SK-N-SH (cell line): Measurements from ENCODE around the gene LBR. TPM values are rescaled to one million over a fixed set of nuclear protein-coding genes. Genes with fewer than 3 reads are reported as not detected.

Source experiments
- CTCF ChIA-PET: fragments of 300-600, 350-600 bp; formaldehyde crosslinking; extraction: SDS; loops from one replicate; lab custom pipeline; 2021; lab: Yijun Ruan, JAX
- POLR2A ChIA-PET: fragments of 350-600 bp; sonication (Branson Sonifier 250); formaldehyde crosslinking; extraction: SDS; loops from one replicate; lab custom pipeline; 2020; ENCODE audit warnings: antibody characterized with exemption, inconsistent platforms; lab: Yijun Ruan, JAX
- DNase-seq: peaks from one replicate; pipeline ENCODE4 v3.0.0; 2012
- H2AFZ ChIP-seq: fragments of 200-600 bp; sonication (generic); 2 replicates; pipeline ENCODE4 v1.8.1; 2016; ENCODE audit warnings: antibody characterized with exemption, mild to moderate bottlenecking, low read depth
- H3F3A ChIP-seq: fragments of 200-600 bp; sonication (generic); replicated peaks from 2 replicates; pipeline ENCODE3; 2016; ENCODE audit warnings: antibody characterized with exemption, mild to moderate bottlenecking; ENCODE audit not compliant: insufficient read depth
- H3K27ac ChIP-seq, 2 experiments: fragments of 200-500 bp in 1 of 2; fragments of 200-600 bp in 1 of 2; sonication (Bioruptor generic) in 1 of 2; sonication (generic), shearing (Covaris generic) in 1 of 2; 2 replicates each; pipeline versions ENCODE4 v1.5.1 to v1.6.1; 2014 to 2016; ENCODE audit warnings: low read depth in 2 of 2, inconsistent platforms in 1 of 2, low read length in 1 of 2, mild to moderate bottlenecking in 1 of 2, mixed read lengths in 1 of 2
- H3K27me3 ChIP-seq: fragments of 200-600 bp; sonication (generic), shearing (Covaris generic); 2 replicates; pipeline ENCODE4 v1.6.1; 2016; ENCODE audit warnings: mixed run types; ENCODE audit not compliant: insufficient read depth
- H3K36me3 ChIP-seq, 2 experiments: fragments of 200-500 bp in 1 of 2; fragments of 200-600 bp in 1 of 2; sonication (Bioruptor generic) in 1 of 2; sonication (generic) in 1 of 2; replicated peaks in 1 of 2; 2 replicates each; pipeline versions ENCODE3 to v1.5.1; 2014 to 2016; ENCODE audit warnings: low read length in 1 of 2, mild to moderate bottlenecking in 1 of 2; ENCODE audit not compliant: insufficient read depth in 2 of 2, control insufficient read depth in 1 of 2
- H3K4me1 ChIP-seq, 2 experiments: fragments of 200-500 bp in 1 of 2; fragments of 200-600 bp in 1 of 2; sonication (Bioruptor generic) in 1 of 2; sonication (generic), shearing (Covaris generic) in 1 of 2; 2 replicates each; pipeline versions ENCODE4 v1.5.1 to v1.6.1; 2014 to 2016; ENCODE audit warnings: low read depth in 1 of 2, low read length in 1 of 2, mixed run types in 1 of 2; ENCODE audit not compliant: insufficient read depth in 2 of 2, control insufficient read depth in 1 of 2
- H3K4me2 ChIP-seq: fragments of 200-600 bp; sonication (generic), shearing (Covaris generic); 2 replicates; pipeline ENCODE4 v1.6.1; 2017; ENCODE audit warnings: mixed run types
- H3K4me3 ChIP-seq, 2 experiments: fragments of 200-500 bp in 1 of 2; fragments of 200-600 bp in 1 of 2; sonication (Bioruptor generic) in 1 of 2; sonication (generic), shearing (Covaris generic) in 1 of 2; 2 replicates each; pipeline versions ENCODE4 v1.5.1 to v1.8.1; 2014 to 2016; ENCODE audit warnings: low read depth in 2 of 2, inconsistent platforms in 1 of 2, low read length in 1 of 2, mild to moderate bottlenecking in 1 of 2, mixed read lengths in 1 of 2, moderate library complexity in 1 of 2
- H3K79me2 ChIP-seq: fragments of 200-600 bp; sonication (generic); 2 replicates; pipeline ENCODE4 v1.8.1; 2017; ENCODE audit warnings: mild to moderate bottlenecking; ENCODE audit not compliant: insufficient read depth
- H3K9ac ChIP-seq: fragments of 200-600 bp; sonication (generic); 2 replicates; pipeline ENCODE4 v1.6.1; 2017; ENCODE audit warnings: mixed run types
- H3K9me2 ChIP-seq: fragments of 200-600 bp; sonication (generic); 2 replicates; pipeline ENCODE4 v1.6.1; 2017; ENCODE audit warnings: mixed run types
- H3K9me3 ChIP-seq: fragments of 200-600 bp; sonication (generic); 2 replicates; pipeline ENCODE4 v1.6.1; 2017; ENCODE audit warnings: mixed run types, mild to moderate bottlenecking, moderate library complexity
- H4K20me1 ChIP-seq: fragments of 200-600 bp; sonication (generic); 2 replicates; pipeline ENCODE4 v1.6.1; 2017; ENCODE audit warnings: mild to moderate bottlenecking, mixed run types; ENCODE audit not compliant: insufficient read depth
- CHD2 ChIP-seq: fragments of 150-350 bp; IDR thresholded peaks from 2 replicates; pipeline ENCODE4 v1.6.1; 2018; ENCODE audit warnings: low read length; ENCODE audit not compliant: partially characterized antibody
- CTCF ChIP-seq: fragments of 200-600 bp; sonication (generic); IDR thresholded peaks from 2 replicates; pipeline ENCODE4 v1.6.1; 2017; ENCODE audit warnings: antibody characterized with exemption, mild to moderate bottlenecking, moderate library complexity
- EZH2phosphoT487 ChIP-seq: fragments of 200-600 bp; sonication (generic); IDR thresholded peaks from 2 replicates; pipeline ENCODE4 v1.6.1; 2017; ENCODE audit warnings: low read depth, mixed run types, mild to moderate bottlenecking, antibody characterized with exemption, moderate library complexity, borderline replicate concordance
- FOXJ3 ChIP-seq: sonication (generic); formaldehyde crosslinking; IDR thresholded peaks from 2 replicates; pipeline ENCODE4 v1.5.1; 2020; ENCODE audit warnings: mild to moderate bottlenecking, missing genetic modification reagents
- FOXM1 ChIP-seq: IDR thresholded peaks from 2 replicates; pipeline ENCODE4 v1.4.0; 2012; ENCODE audit warnings: low read depth, mild to moderate bottlenecking
- GABPA ChIP-seq: IDR thresholded peaks from 2 replicates; pipeline ENCODE4 v1.4.0; 2012; ENCODE audit warnings: low read depth, mild to moderate bottlenecking
- JUND ChIP-seq: IDR thresholded peaks from 2 replicates; pipeline ENCODE4 v1.4.0; 2012
- MAX ChIP-seq: IDR thresholded peaks from 2 replicates; pipeline ENCODE4 v1.4.0; 2012; ENCODE audit warnings: low read depth
- MEF2A ChIP-seq: IDR thresholded peaks from 2 replicates; pipeline ENCODE4 v1.4.0; 2012; ENCODE audit warnings: low read depth, borderline replicate concordance
- MXI1 ChIP-seq: IDR thresholded peaks from 2 replicates; pipeline ENCODE4 v1.6.1; 2012; ENCODE audit warnings: mild to moderate bottlenecking, low read depth, low read length, improper control_type of control experiment
- NRF1 ChIP-seq: IDR thresholded peaks from 2 replicates; pipeline ENCODE4 v1.6.1; 2012; ENCODE audit warnings: low read depth, mild to moderate bottlenecking, low read length
- RCOR1 ChIP-seq: fragments of 150-350 bp; IDR thresholded peaks from 2 replicates; pipeline ENCODE4 v1.6.1; 2017; ENCODE audit warnings: antibody characterized with exemption, low read length
- RFX5 ChIP-seq: IDR thresholded peaks from 2 replicates; pipeline ENCODE4 v1.6.1; 2012; ENCODE audit warnings: mild to moderate bottlenecking, improper control_type of control experiment, low read length
- RXRA ChIP-seq: IDR thresholded peaks from 2 replicates; pipeline ENCODE4 v1.4.0; 2012; ENCODE audit warnings: low read depth, mild to moderate bottlenecking, borderline replicate concordance
- SMC3 ChIP-seq: IDR thresholded peaks from 2 replicates; pipeline ENCODE4 v1.6.1; 2012; ENCODE audit warnings: low read depth, low read length, improper control_type of control experiment
- TEAD4 ChIP-seq: IDR thresholded peaks from 2 replicates; pipeline ENCODE4 v1.4.0; 2012; ENCODE audit warnings: mild to moderate bottlenecking, borderline replicate concordance; ENCODE audit not compliant: insufficient read depth
- YY1 ChIP-seq: IDR thresholded peaks from 2 replicates; pipeline ENCODE4 v1.4.0; 2012; ENCODE audit warnings: low read depth, mild to moderate bottlenecking
- WGBS: methylation state at CpG from one replicate; pipeline ENCODE4 v1.1.6; 2017; ENCODE audit warnings: low lambda C conversion rate; 5-methylcytosine and 5-hydroxymethylcytosine counted together
- polyA plus RNA-seq, 3 experiments: library from polyadenylated mRNA; depleted of rRNA; stranded (reverse); fragments of >200 nt; gene quantifications; 2 replicates each; pipeline ENCODE4 v1.2.3, GENCODE V29; 2012
- TF ChIP-seq, protein P1 (sequence below): IDR thresholded peaks from 2 replicates; pipeline ENCODE4 v1.4.0; 2012; ENCODE audit warnings: low read depth, borderline replicate concordance

Gene LBR
- polyA plus RNA-seq, 1 of the 3 experiments (the other 2 are of a cell fraction), result 10.6 TPM

GRCh38 chr1:225441314-225442122, 13.7 kb upstream of the LBR start:
- H3K4me1 ChIP-seq, result peaks cover 0 to 5% of the 10 kb centered on the region in 2 experiments; a peak in 2 of 4 replicates
- H3K27me3 ChIP-seq, result no peaks in the 10 kb centered on the region
- H3K4me2 ChIP-seq, result no peak overlapping the region
- TF ChIP-seq MEF2A (no peak), MXI1 (no peak), CHD2 (no peak), FOXJ3 (CRISPR knock-in tag) (no peak), RFX5 (no peak), CTCF (peak; percentile 33; the same call in 1 of the 2 replicates), JUND (no peak)
- no peaks in the 10 kb centered on the region for H3K9me2 ChIP-seq
- ChIA-PET CTCF (interaction anchor here (0.9 to 1.3 kb wide), 4 partner anchors 23 to 623 kb away, joined by 3 to 5 read pairs (median 4); no protein-coding TSS in a partner anchor), POLR2A (no interaction called here)
- no peak overlapping the region for H3K4me3 ChIP-seq
- H4K20me1 ChIP-seq, result no peaks in the 10 kb centered on the region
- no peaks in the 10 kb centered on the region for H3K9me3 ChIP-seq
- no peaks in the 10 kb centered on the region for H3K36me3 ChIP-seq
- H3K27ac ChIP-seq, result no peak overlapping the region
- H3K9ac ChIP-seq, result no peak overlapping the region
- H2AFZ ChIP-seq, result no peak overlapping the region
- no peak for DNase-seq
- no peaks in the 10 kb centered on the region for H3F3A ChIP-seq
- WGBS, result 78% methylated on average over 9 of the region's 9 CpGs
- H3K79me2 ChIP-seq, result no peaks in the 10 kb centered on the region

GRCh38 chr1:225440380-225441221, 12.8 kb upstream of the LBR start:
- Histone ChIP-seq H3K9me2 (no peaks in the 10 kb centered on the region), H3K79me2 (no peaks in the 10 kb centered on the region), H2AFZ (no peak overlapping the region), H3K27ac (no peak overlapping the region), H3K4me1 (peaks cover 3 to 5% of the 10 kb centered on the region in 2 experiments; a peak in 2 of 4 replicates), H3K9me3 (no peaks in the 10 kb centered on the region), H4K20me1 (no peaks in the 10 kb centered on the region), H3K36me3 (no peaks in the 10 kb centered on the region), H3K4me3 (no peak overlapping the region), H3K27me3 (no peaks in the 10 kb centered on the region), H3K9ac (no peak overlapping the region), H3F3A (no peaks in the 10 kb centered on the region), H3K4me2 (no peak overlapping the region)
- CTCF ChIA-PET, result interaction anchor here (0.9 to 1.3 kb wide), 4 partner anchors 22 to 624 kb away, joined by 3 to 5 read pairs (median 4); no protein-coding TSS in a partner anchor
- 89% methylated on average over 4 of the region's 4 CpGs for WGBS
- POLR2A ChIA-PET, result no interaction called here
- no peak for DNase-seq
- no peak for TF ChIP-seq TEAD4
- no peak for TF ChIP-seq EZH2phosphoT487
- no peak for TF ChIP-seq RCOR1
- no peak for TF ChIP-seq CHD2
- no peak for TF ChIP-seq MXI1
- TF ChIP-seq RFX5, result no peak
- TF ChIP-seq NRF1, result no peak
- TF ChIP-seq SMC3, result no peak
- TF ChIP-seq JUND, result no peak
- no peak for TF ChIP-seq YY1
- TF ChIP-seq, protein P1, sequence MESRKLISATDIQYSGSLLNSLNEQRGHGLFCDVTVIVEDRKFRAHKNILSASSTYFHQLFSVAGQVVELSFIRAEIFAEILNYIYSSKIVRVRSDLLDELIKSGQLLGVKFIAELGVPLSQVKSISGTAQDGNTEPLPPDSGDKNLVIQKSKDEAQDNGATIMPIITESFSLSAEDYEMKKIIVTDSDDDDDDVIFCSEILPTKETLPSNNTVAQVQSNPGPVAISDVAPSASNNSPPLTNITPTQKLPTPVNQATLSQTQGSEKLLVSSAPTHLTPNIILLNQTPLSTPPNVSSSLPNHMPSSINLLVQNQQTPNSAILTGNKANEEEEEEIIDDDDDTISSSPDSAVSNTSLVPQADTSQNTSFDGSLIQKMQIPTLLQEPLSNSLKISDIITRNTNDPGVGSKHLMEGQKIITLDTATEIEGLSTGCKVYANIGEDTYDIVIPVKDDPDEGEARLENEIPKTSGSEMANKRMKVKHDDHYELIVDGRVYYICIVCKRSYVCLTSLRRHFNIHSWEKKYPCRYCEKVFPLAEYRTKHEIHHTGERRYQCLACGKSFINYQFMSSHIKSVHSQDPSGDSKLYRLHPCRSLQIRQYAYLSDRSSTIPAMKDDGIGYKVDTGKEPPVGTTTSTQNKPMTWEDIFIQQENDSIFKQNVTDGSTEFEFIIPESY, result no peak
- TF ChIP-seq FOXJ3 (CRISPR knock-in tag), result no peak
- TF ChIP-seq RXRA, result no peak
- no peak for TF ChIP-seq MAX
- no peak for TF ChIP-seq GABPA
- TF ChIP-seq CTCF, result no peak
- TF ChIP-seq FOXM1, result no peak
